ENCODE data around the gene ITCH.

Gene ITCH

DNA sequence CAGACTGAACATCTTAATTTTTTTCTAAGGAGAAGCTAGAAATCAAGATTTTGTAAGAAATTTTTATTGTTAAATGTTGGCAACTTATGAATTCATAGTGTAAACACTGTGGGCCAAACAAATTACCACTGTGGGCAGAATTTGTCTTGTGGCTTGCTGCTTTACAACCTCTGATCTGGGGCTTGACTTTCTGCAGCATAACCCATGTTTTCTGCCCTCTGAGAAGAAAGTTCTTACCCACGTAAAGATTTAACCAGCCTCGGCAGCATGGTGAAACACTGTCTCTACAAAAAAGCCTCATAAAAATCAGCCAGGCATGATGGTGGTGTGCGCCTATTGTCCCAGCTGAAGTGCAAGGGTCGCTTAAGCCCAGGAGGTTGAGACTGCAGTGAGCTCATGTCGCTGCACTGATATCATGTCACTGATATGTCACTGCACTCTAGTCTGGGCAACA, 12.9 kb downstream of the ITCH start (continued):
- TF ChIP-seq ZNF654 (tag by site-specific recombination; IDR thresholded peaks at IDR 0.05; ENCODE audit: low read depth) (no peak), KLF9 (tag by site-specific recombination; IDR thresholded peaks at IDR 0.05; ENCODE audit: low read depth) (no peak), GLIS1 (tag by site-specific recombination; IDR thresholded peaks at IDR 0.05) (peak; percentile 72), ZNF623 (tag by site-specific recombination; IDR thresholded peaks at IDR 0.05) (no peak), EGR2 (tag by site-specific recombination; IDR thresholded peaks at IDR 0.05; ENCODE audit: low read depth) (no peak), ZNF549 (tag by site-specific recombination; IDR thresholded peaks at IDR 0.05) (no peak), ZNF341 (tag by site-specific recombination; IDR thresholded peaks at IDR 0.05; ENCODE audit: low read depth) (no peak), ZNF155 (tag by site-specific recombination; IDR thresholded peaks at IDR 0.05) (no peak), ZNF548 (tag by site-specific recombination; IDR thresholded peaks at IDR 0.05) (no peak), ZNF660 (tag by site-specific recombination; IDR thresholded peaks at IDR 0.05) (no peak), ZNF791 (tag by site-specific recombination; IDR thresholded peaks at IDR 0.05) (no peak), BCL11B (tag by site-specific recombination; IDR thresholded peaks at IDR 0.05; ENCODE audit: low read depth) (no peak), REPIN1 (tag by site-specific recombination; IDR thresholded peaks at IDR 0.05; ENCODE audit: low read depth) (no peak), ZNF202 (tag by site-specific recombination; IDR thresholded peaks at IDR 0.05; ENCODE audit: borderline replicate concordance) (no peak), SETDB1 (IDR thresholded peaks at IDR 0.05; ENCODE audit: insufficient read length, low read length) (no peak), ZSCAN16 (tag by site-specific recombination; IDR thresholded peaks at IDR 0.05) (no peak), TRIM28 (IDR thresholded peaks at IDR 0.05; ENCODE audit: borderline replicate concordance, low read length) (peak; percentile 52; the same call in 1 of the 2 replicates), ZNF837 (tag by site-specific recombination; IDR thresholded peaks at IDR 0.05) (no peak), YY2 (tag by site-specific recombination; IDR thresholded peaks at IDR 0.05) (no peak), ZNF558 (tag by site-specific recombination; IDR thresholded peaks at IDR 0.05) (no peak), SCRT2 (tag by site-specific recombination; IDR thresholded peaks at IDR 0.05) (no peak), ZNF274 (IDR thresholded peaks at IDR 0.05; ENCODE audit: low read length) (no peak), ZNF274 (tag by site-specific recombination; IDR thresholded peaks at IDR 0.05; ENCODE audit: borderline replicate concordance) (no peak), ZSCAN23 (tag by site-specific recombination; IDR thresholded peaks at IDR 0.05) (no peak), SP3 (tag by site-specific recombination; IDR thresholded peaks at IDR 0.05) (no peak), ZBTB7A (tag by site-specific recombination; IDR thresholded peaks at IDR 0.05; ENCODE audit: low read depth) (no peak), ZNF629 (tag by site-specific recombination; IDR thresholded peaks at IDR 0.05) (peak; percentile 83), ZBTB1 (tag by site-specific recombination; IDR thresholded peaks at IDR 0.05) (no peak), ZNF354C (tag by site-specific recombination; IDR thresholded peaks at IDR 0.05; ENCODE audit: borderline replicate concordance, low read depth) (no peak), KLF8 (tag by site-specific recombination; IDR thresholded peaks at IDR 0.05) (no peak), ZNF626 (tag by site-specific recombination; IDR thresholded peaks at IDR 0.05) (no peak)
- TF ChIP-seq, protein P1, sequence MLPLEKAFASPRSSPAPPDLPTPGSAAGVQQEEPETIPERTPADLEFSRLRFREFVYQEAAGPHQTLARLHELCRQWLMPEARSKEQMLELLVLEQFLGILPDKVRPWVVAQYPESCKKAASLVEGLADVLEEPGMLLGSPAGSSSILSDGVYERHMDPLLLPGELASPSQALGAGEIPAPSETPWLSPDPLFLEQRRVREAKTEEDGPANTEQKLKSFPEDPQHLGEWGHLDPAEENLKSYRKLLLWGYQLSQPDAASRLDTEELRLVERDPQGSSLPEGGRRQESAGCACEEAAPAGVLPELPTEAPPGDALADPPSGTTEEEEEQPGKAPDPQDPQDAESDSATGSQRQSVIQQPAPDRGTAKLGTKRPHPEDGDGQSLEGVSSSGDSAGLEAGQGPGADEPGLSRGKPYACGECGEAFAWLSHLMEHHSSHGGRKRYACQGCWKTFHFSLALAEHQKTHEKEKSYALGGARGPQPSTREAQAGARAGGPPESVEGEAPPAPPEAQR (tag by site-specific recombination; IDR thresholded peaks at IDR 0.05): no peak
- TF ChIP-seq, protein P2, sequence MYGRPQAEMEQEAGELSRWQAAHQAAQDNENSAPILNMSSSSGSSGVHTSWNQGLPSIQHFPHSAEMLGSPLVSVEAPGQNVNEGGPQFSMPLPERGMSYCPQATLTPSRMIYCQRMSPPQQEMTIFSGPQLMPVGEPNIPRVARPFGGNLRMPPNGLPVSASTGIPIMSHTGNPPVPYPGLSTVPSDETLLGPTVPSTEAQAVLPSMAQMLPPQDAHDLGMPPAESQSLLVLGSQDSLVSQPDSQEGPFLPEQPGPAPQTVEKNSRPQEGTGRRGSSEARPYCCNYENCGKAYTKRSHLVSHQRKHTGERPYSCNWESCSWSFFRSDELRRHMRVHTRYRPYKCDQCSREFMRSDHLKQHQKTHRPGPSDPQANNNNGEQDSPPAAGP (tag by site-specific recombination; IDR thresholded peaks at IDR 0.05): no peak
- TF ChIP-seq, protein P3, sequence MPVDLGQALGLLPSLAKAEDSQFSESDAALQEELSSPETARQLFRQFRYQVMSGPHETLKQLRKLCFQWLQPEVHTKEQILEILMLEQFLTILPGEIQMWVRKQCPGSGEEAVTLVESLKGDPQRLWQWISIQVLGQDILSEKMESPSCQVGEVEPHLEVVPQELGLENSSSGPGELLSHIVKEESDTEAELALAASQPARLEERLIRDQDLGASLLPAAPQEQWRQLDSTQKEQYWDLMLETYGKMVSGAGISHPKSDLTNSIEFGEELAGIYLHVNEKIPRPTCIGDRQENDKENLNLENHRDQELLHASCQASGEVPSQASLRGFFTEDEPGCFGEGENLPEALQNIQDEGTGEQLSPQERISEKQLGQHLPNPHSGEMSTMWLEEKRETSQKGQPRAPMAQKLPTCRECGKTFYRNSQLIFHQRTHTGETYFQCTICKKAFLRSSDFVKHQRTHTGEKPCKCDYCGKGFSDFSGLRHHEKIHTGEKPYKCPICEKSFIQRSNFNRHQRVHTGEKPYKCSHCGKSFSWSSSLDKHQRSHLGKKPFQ (tag by site-specific recombination; IDR thresholded peaks at IDR 0.05): peak; percentile 95
- TF ChIP-seq, protein P4, sequence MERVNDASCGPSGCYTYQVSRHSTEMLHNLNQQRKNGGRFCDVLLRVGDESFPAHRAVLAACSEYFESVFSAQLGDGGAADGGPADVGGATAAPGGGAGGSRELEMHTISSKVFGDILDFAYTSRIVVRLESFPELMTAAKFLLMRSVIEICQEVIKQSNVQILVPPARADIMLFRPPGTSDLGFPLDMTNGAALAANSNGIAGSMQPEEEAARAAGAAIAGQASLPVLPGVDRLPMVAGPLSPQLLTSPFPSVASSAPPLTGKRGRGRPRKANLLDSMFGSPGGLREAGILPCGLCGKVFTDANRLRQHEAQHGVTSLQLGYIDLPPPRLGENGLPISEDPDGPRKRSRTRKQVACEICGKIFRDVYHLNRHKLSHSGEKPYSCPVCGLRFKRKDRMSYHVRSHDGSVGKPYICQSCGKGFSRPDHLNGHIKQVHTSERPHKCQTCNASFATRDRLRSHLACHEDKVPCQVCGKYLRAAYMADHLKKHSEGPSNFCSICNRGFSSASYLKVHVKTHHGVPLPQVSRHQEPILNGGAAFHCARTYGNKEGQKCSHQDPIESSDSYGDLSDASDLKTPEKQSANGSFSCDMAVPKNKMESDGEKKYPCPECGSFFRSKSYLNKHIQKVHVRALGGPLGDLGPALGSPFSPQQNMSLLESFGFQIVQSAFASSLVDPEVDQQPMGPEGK (tag by site-specific recombination; IDR thresholded peaks at IDR 0.05): no peak
- TF ChIP-seq, protein P5, sequence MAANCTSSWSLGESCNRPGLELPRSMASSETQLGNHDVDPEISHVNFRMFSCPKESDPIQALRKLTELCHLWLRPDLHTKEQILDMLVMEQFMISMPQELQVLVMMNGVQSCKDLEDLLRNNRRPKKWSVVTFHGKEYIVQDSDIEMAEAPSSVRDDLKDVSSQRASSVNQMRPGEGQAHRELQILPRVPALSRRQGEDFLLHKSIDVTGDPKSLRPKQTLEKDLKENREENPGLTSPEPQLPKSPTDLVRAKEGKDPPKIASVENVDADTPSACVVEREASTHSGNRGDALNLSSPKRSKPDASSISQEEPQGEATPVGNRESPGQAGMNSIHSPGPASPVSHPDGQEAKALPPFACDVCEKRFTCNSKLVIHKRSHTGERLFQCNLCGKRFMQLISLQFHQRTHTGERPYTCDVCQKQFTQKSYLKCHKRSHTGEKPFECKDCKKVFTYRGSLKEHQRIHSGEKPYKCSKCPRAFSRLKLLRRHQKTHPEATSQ (tag by site-specific recombination; IDR thresholded peaks at IDR 0.05): no peak
